K562 (cell line): ENCODE measurements around the gene HEBP1. TPM values are rescaled to one million over a fixed set of nuclear protein-coding genes. Genes with fewer than 3 reads are reported as not detected.

Experiments used
- ATAC-seq: fragments of 200-7000 bp; cut with Tn5 transposase; 3 replicates; pipeline ENCODE4 v1.9.1; 2020; ENCODE audit warnings: moderate library complexity
- BruUV-seq: library from RNA; stranded (reverse); fragments of 400-500 nt; replicated peaks from 2 replicates; lab custom pipeline; 2021; lab: Mats Ljungman, UMichigan
- CTCF ChIA-PET: fragments of 300-600 bp; formaldehyde crosslinking; extraction: SDS; loops from one replicate; lab custom pipeline; 2021; ENCODE audit warnings: low intra/inter-chr PET ratio; lab: Yijun Ruan, JAX
- POLR2A ChIA-PET: fragments of 300-600, 350-650 bp; sonication (Branson Sonifier 250); formaldehyde crosslinking; extraction: SDS; loops from one replicate; lab custom pipeline; 2021; ENCODE audit warnings: antibody characterized with exemption, inconsistent platforms; lab: Yijun Ruan, JAX
- DNase-seq, 4 experiments: peaks; one replicate each; pipeline versions ENCODE4 v3.0.0 to v3.0.0-alpha.2; 2011 to 2018; ENCODE audit warnings: low spot score in 3 of 4, mixed read lengths in 3 of 4; ENCODE audit errors: extremely low read depth in 1 of 4
- FAIRE-seq: peaks from 2 replicates; lab custom pipeline; 2011; peaks lifted over from hg19 to GRCh38; lab: Jason Lieb, UNC
- H2AFZ ChIP-seq: 2 replicates; pipeline ENCODE4 v1.6.0; 2011; ENCODE audit warnings: low read depth, low read length, control low read depth, inconsistent platforms
- H3K27ac ChIP-seq: fragments of 200-600 bp; 3 replicates; pipeline ENCODE4 v1.8.0; 2011; ENCODE audit warnings: low read depth, mild to moderate bottlenecking, control low read depth, inconsistent platforms, low read length, moderate library complexity, mixed read lengths; ENCODE audit errors: extremely low read depth
- H3K27me3 ChIP-seq, 2 experiments: fragments of 300-600 bp in 1 of 2; 2 replicates in 1 of 2; 3 replicates in 1 of 2; pipeline versions ENCODE4 v1.6.0 to v1.8.0; 2011; ENCODE audit warnings: inconsistent platforms in 2 of 2, low read length in 2 of 2, mild to moderate bottlenecking in 1 of 2, mixed read lengths in 1 of 2, moderate library complexity in 1 of 2; ENCODE audit not compliant: control insufficient read depth in 2 of 2, insufficient read depth in 2 of 2
- H3K36me3 ChIP-seq: fragments of 300-600 bp; 3 replicates; pipeline ENCODE4 v1.8.0; 2011; ENCODE audit warnings: mild to moderate bottlenecking, low read length, inconsistent platforms; ENCODE audit not compliant: control insufficient read depth, insufficient read depth
- H3K4me1 ChIP-seq, 2 experiments: fragments of 200-600 bp in 1 of 2; replicated peaks in 1 of 2; 2 replicates in 1 of 2; 3 replicates in 1 of 2; pipeline versions ENCODE4 v1.5.1 to v1.8.0; 2011; ENCODE audit warnings: inconsistent platforms in 2 of 2, low read length in 2 of 2, mild to moderate bottlenecking in 1 of 2, mixed read lengths in 1 of 2, moderate library complexity in 1 of 2; ENCODE audit not compliant: control insufficient read depth in 2 of 2, insufficient read depth in 2 of 2
- H3K4me2 ChIP-seq: 2 replicates; pipeline ENCODE4 v1.6.1; 2011; ENCODE audit warnings: low read length, control low read depth, inconsistent platforms, mixed read lengths; ENCODE audit not compliant: insufficient read depth
- H3K4me3 ChIP-seq: fragments of 200-600 bp; sonication (generic), shearing (Covaris generic); 2 replicates; pipeline ENCODE4 v1.5.1; 2016; ENCODE audit warnings: control low read depth, inconsistent platforms
- H3K79me2 ChIP-seq: fragments of 200-600 bp; 3 replicates; pipeline ENCODE4 v1.8.0; 2011; ENCODE audit warnings: low read length, inconsistent platforms; ENCODE audit not compliant: control insufficient read depth, insufficient read depth
- H3K9ac ChIP-seq, 2 experiments: 2 replicates each; pipeline versions ENCODE4 v1.6.0 to v1.6.1; 2011; ENCODE audit warnings: low read depth in 2 of 2, low read length in 2 of 2, control low read depth in 1 of 2, inconsistent platforms in 1 of 2, mild to moderate bottlenecking in 1 of 2, mixed read lengths in 1 of 2; ENCODE audit not compliant: insufficient read depth in 1 of 2
- H3K9me1 ChIP-seq: one replicate; pipeline ENCODE4 v1.6.0; 2011; ENCODE audit warnings: inconsistent platforms, mild to moderate bottlenecking, low read length, moderate library complexity; ENCODE audit not compliant: control insufficient read depth, insufficient read depth
- H3K9me3 ChIP-seq: replicated peaks from 2 replicates; pipeline ENCODE4 v1.5.1; 2011; ENCODE audit warnings: low read depth, low read length, inconsistent platforms; ENCODE audit not compliant: control insufficient read depth, insufficient read depth
- H4K20me1 ChIP-seq: replicated peaks from 2 replicates; pipeline ENCODE4 v1.6.1; 2011; ENCODE audit warnings: low read length, inconsistent platforms, mixed read lengths; ENCODE audit not compliant: control insufficient read depth, insufficient read depth
- CHD2 ChIP-seq: IDR thresholded peaks from 2 replicates; pipeline ENCODE4 v1.6.1; 2011; ENCODE audit warnings: low read depth, low read length
- DDX20 ChIP-seq: fragments of 450-650 bp; IDR thresholded peaks from 2 replicates; pipeline ENCODE4 v1.6.1; 2016; ENCODE audit warnings: missing genetic modification characterization, low read depth, mild to moderate bottlenecking, missing compliant biosample characterization, moderate library complexity
- MTA1 ChIP-seq: fragments of 450-650 bp; IDR thresholded peaks from 2 replicates; pipeline ENCODE4 v1.6.1; 2017; ENCODE audit warnings: borderline replicate concordance
- NFATC3 ChIP-seq: fragments of 450-650 bp; IDR thresholded peaks from 2 replicates; pipeline ENCODE4 v1.6.1; 2017; ENCODE audit warnings: mild to moderate bottlenecking
- OTX1 ChIP-seq: fragments of 450-650 bp; formaldehyde crosslinking; IDR thresholded peaks from 2 replicates; pipeline ENCODE4 v1.4.0; 2022; ENCODE audit warnings: mild to moderate bottlenecking
- POLR2B ChIP-seq: fragments of 450-650 bp; IDR thresholded peaks from 2 replicates; pipeline ENCODE4 v1.6.1; 2018; ENCODE audit warnings: low read depth; ENCODE audit not compliant: partially characterized antibody
- RFX1 ChIP-seq: fragments of 450-650 bp; IDR thresholded peaks from 2 replicates; pipeline ENCODE4 v1.6.1; 2016; ENCODE audit warnings: mild to moderate bottlenecking, moderate library complexity
- RFX7 ChIP-seq: fragments of 250-450 bp; sonication (Bioruptor Pico); IDR thresholded peaks from 2 replicates; pipeline ENCODE4 v1.5.1; 2021; ENCODE audit warnings: mild to moderate bottlenecking
- TCF3 ChIP-seq: sonication (generic); formaldehyde crosslinking; IDR thresholded peaks from 2 replicates; pipeline ENCODE4 v1.4.0; 2020; ENCODE audit warnings: mild to moderate bottlenecking, missing genetic modification reagents
- THRAP3 ChIP-seq: fragments of 450-650 bp; IDR thresholded peaks from 2 replicates; pipeline ENCODE4 v1.6.1; 2016; ENCODE audit warnings: mild to moderate bottlenecking, inconsistent platforms, borderline replicate concordance
- WGBS: fragments of 100-300 bp; shearing (Covaris generic); methylation state at CpG from one replicate; pipeline ENCODE4 v1.1.6; 2016; ENCODE audit warnings: low coverage, mixed read lengths; ENCODE audit not compliant: insufficient coverage; ENCODE audit errors: missing lambda C conversion rate; 5-methylcytosine and 5-hydroxymethylcytosine counted together
- in situ Hi-C: fragments of 300-500 bp; cut with MboI; formaldehyde crosslinking; loops from 4 replicates; pipeline ENCODE4 v1.15.0; 2018; ENCODE audit warnings: inconsistent platforms, mixed read lengths
- intact Hi-C: fragments of 100-400 bp; cut with micrococcal nuclease; formaldehyde crosslinking; loops from 2 replicates; pipeline ENCODE4 v1.14.2; 2022
- polyA plus RNA-seq, 8 experiments: library from polyadenylated mRNA; depleted of rRNA in 4 of 8; stranded (reverse) in 5 of 8; unstranded in 3 of 8; fragments of >200 nt; fragmentation: Nextera tagmentation in 2 of 8; fragmentation: Illumina TruSeq in 1 of 8; extraction: Ambion mirVana in 2 of 8; extraction: Trizol in 1 of 8; gene quantifications; 2 replicates each; pipeline versions ENCODE4 v1.2.1 to v1.2.3, GENCODE V29; 2011 to 2014; ENCODE audit warnings: inconsistent platforms in 1 of 8, missing spikeins in 1 of 8
- total RNA-seq, 7 experiments: library from RNA; depleted of rRNA in 6 of 7; stranded (reverse); fragments of >200 nt in 6 of 7; fragmentation: Illumina TruSeq in 2 of 7; extraction: Trizol in 2 of 7; gene quantifications; 2 replicates each; pipeline versions ENCODE4 v1.2.1 to v1.2.3, GENCODE V29; 2011 to 2021; ENCODE audit warnings: low replicate concordance in 1 of 7
- TF ChIP-seq, protein P1 (sequence below): fragments of 450-650 bp; formaldehyde crosslinking; conservative IDR thresholded peaks from 2 replicates; pipeline ENCODE4 v1.4.0; 2022; ENCODE audit warnings: mild to moderate bottlenecking, missing genetic modification characterization
- TF ChIP-seq, protein P2 (sequence below): sonication (generic); formaldehyde crosslinking; IDR thresholded peaks from 2 replicates; pipeline ENCODE4 v1.8.1; 2023; ENCODE audit warnings: mild to moderate bottlenecking, missing genetic modification reagents

Gene HEBP1
- total and polyA plus RNA-seq, 9 of the 15 experiments (the other 6 are each of a cell fraction or from before 2014, with no cell fraction given), result 1.1 to 10.1 (median 2.4) TPM

DNA sequence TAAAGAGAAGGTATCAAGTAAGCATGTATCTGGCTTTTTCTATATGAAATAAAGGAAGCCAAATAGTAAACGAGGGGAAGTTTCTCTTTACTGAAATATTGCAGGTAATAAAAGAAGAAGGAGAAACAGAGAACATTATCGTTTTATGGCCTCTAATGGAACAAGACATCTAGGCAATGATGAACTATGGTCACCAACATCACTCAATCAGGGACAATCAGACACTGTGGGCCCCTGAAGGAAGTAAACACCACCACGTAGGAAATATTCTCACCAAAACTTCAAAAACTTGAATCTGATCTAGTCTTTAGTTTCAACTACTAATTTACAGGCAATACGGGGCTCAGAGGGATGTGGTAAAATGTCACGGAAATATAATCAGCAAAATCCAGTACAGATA lies 15.9 kb downstream of the HEBP1 start:
- Histone ChIP-seq H3K4me2 (no peak overlapping the region), H3K9me3 (no peaks in the 10 kb centered on the region), H3K9ac (no peak overlapping the region), H3K27me3 (no peaks in the 10 kb centered on the region), H3K27ac (no peak overlapping the region), H3K36me3 (peaks cover 24% of the 10 kb centered on the region; the same call in 2 of the 3 replicates), H3K4me3 (no peak overlapping the region), H3K9me1 (no peaks in the 10 kb centered on the region), H2AFZ (no peak overlapping the region), H3K4me1 (peaks cover 0 to 2% of the 10 kb centered on the region in 2 experiments; a peak in 1 of 5 replicates), H3K79me2 (no peaks in the 10 kb centered on the region), H4K20me1 (no peaks in the 10 kb centered on the region)
- no TSS peak for BruUV-seq
- intact Hi-C loops, result loop anchor here (5.0 kb wide), 1 partner anchor 228 kb away; no protein-coding TSS in a partner anchor
- no peak for ATAC-seq
- 65% methylated on average over 5 of the region's 5 CpGs for WGBS
- in situ Hi-C loops, result loop anchor here (5.0 kb wide), 1 partner anchor 72 kb away; no protein-coding TSS in a partner anchor
- DNase-seq, result no peak
- ChIA-PET CTCF (interaction anchor here (0.6 to 1.3 kb wide), 3 partner anchors 68 to 225 kb away, joined by 3 to 6 read pairs (median 5); no protein-coding TSS in a partner anchor), POLR2A (interaction anchor here (0.7 to 1.0 kb wide), 3 partner anchors 17 to 273 kb away, joined by 4 read pairs; no protein-coding TSS in a partner anchor)
- TF ChIP-seq RFX7 (CRISPR knock-in tag) (no peak), MTA1 (no peak), DDX20 (no peak), NFATC3 (no peak), POLR2B (no peak), RFX1 (no peak), CHD2 (no peak), TCF3 (no peak), THRAP3 (no peak), OTX1 (CRISPR knock-in tag) (no peak)
- TF ChIP-seq, protein P1, sequence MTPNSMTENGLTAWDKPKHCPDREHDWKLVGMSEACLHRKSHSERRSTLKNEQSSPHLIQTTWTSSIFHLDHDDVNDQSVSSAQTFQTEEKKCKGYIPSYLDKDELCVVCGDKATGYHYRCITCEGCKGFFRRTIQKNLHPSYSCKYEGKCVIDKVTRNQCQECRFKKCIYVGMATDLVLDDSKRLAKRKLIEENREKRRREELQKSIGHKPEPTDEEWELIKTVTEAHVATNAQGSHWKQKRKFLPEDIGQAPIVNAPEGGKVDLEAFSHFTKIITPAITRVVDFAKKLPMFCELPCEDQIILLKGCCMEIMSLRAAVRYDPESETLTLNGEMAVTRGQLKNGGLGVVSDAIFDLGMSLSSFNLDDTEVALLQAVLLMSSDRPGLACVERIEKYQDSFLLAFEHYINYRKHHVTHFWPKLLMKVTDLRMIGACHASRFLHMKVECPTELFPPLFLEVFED, result no peak
- TF ChIP-seq, protein P2, sequence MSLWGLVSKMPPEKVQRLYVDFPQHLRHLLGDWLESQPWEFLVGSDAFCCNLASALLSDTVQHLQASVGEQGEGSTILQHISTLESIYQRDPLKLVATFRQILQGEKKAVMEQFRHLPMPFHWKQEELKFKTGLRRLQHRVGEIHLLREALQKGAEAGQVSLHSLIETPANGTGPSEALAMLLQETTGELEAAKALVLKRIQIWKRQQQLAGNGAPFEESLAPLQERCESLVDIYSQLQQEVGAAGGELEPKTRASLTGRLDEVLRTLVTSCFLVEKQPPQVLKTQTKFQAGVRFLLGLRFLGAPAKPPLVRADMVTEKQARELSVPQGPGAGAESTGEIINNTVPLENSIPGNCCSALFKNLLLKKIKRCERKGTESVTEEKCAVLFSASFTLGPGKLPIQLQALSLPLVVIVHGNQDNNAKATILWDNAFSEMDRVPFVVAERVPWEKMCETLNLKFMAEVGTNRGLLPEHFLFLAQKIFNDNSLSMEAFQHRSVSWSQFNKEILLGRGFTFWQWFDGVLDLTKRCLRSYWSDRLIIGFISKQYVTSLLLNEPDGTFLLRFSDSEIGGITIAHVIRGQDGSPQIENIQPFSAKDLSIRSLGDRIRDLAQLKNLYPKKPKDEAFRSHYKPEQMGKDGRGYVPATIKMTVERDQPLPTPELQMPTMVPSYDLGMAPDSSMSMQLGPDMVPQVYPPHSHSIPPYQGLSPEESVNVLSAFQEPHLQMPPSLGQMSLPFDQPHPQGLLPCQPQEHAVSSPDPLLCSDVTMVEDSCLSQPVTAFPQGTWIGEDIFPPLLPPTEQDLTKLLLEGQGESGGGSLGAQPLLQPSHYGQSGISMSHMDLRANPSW (CRISPR knock-in tag), result no peak
- no peak for FAIRE-seq
